ENCODE measurements around the gene TIGD7. TPM values are rescaled to one million over a fixed set of nuclear protein-coding genes. Genes with fewer than 3 reads are reported as not detected.
A peak's percentile ranks its signal among the peaks of the same experiment; 100 is the strongest.

The TIGD7 gene
- total RNA-seq, 2 donors from 2014 or later = 4.4 to 15.5 TPM

DNA sequence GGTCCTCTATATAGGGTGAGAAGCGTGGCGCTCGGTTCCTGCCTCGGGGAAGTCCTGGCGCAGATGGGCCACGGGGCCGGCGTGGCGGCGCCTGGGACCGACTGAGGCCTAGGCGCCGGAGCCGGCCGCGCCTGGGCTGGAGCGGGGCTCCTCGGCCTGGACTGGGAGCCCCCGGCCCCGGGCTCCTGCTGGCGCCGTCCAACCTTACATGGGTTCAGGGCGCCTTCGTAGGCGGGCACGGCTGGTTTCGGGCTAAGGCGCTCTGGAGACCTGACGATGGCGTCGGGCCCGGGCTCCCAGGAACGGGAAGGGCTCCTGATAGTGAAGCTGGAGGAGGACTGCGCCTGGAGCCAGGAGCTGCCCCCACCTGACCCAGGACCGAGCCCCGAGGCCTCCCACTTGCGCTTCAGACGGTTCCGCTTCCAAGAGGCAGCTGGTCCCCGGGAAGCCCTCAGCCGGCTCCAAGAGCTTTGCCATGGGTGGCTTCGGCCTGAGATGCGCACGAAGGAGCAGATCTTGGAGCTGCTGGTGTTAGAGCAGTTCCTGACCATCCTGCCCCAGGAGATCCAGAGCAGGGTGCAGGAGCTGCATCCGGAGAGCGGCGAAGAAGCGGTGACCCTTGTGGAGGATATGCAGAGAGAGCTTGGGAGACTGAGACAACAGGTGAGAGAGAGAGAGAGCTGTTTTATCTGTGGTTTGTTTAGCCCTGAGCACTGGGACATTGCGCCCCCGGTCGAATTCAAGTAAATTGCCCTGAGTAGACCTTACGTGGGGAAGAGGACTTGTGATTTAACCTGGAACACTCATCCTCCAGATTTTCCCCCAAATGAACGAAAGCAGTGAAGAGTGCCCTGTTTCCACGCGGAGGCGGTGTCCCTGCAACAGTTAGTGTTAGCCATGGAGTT is 21.4 kb downstream of the TIGD7 start:
- WGBS = 3% methylated on average over 56 of the region's 56 CpGs
- Histone ChIP-seq H3K4me3 (peak overlapping the region; percentile 86 to 94), H3K27me3 (replicated peaks; ENCODE audit: insufficient read depth) (no peaks in the 10 kb centered on the region), H3K36me3 (peaks cover 6 to 16% of the 10 kb centered on the region in 2 donors), H3K4me1 (replicated peaks) (peaks cover 9% of the 10 kb centered on the region), H3K27ac (peak overlapping the region; percentile 98 to 99), H3K9me3 (no peaks in the 10 kb centered on the region)
- DNase-seq (ENCODE audit: low spot score) = no peak
- TF ChIP-seq, protein P1, sequence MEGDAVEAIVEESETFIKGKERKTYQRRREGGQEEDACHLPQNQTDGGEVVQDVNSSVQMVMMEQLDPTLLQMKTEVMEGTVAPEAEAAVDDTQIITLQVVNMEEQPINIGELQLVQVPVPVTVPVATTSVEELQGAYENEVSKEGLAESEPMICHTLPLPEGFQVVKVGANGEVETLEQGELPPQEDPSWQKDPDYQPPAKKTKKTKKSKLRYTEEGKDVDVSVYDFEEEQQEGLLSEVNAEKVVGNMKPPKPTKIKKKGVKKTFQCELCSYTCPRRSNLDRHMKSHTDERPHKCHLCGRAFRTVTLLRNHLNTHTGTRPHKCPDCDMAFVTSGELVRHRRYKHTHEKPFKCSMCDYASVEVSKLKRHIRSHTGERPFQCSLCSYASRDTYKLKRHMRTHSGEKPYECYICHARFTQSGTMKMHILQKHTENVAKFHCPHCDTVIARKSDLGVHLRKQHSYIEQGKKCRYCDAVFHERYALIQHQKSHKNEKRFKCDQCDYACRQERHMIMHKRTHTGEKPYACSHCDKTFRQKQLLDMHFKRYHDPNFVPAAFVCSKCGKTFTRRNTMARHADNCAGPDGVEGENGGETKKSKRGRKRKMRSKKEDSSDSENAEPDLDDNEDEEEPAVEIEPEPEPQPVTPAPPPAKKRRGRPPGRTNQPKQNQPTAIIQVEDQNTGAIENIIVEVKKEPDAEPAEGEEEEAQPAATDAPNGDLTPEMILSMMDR (IDR thresholded peaks at IDR 0.05) = no peak
- no peak for TF ChIP-seq POLR2A (IDR thresholded peaks at IDR 0.05)
- TF ChIP-seq POLR2AphosphoS5 (IDR thresholded peaks at IDR 0.05) = no peak
- intact Hi-C loops (cut with DNase I) = loop anchor here (2.0 to 10.0 kb wide), 3 partner anchors 19 to 221 kb away; partner anchors contain the start of genes CLUAP1, TIGD7 and ZNF75A

DNA sequence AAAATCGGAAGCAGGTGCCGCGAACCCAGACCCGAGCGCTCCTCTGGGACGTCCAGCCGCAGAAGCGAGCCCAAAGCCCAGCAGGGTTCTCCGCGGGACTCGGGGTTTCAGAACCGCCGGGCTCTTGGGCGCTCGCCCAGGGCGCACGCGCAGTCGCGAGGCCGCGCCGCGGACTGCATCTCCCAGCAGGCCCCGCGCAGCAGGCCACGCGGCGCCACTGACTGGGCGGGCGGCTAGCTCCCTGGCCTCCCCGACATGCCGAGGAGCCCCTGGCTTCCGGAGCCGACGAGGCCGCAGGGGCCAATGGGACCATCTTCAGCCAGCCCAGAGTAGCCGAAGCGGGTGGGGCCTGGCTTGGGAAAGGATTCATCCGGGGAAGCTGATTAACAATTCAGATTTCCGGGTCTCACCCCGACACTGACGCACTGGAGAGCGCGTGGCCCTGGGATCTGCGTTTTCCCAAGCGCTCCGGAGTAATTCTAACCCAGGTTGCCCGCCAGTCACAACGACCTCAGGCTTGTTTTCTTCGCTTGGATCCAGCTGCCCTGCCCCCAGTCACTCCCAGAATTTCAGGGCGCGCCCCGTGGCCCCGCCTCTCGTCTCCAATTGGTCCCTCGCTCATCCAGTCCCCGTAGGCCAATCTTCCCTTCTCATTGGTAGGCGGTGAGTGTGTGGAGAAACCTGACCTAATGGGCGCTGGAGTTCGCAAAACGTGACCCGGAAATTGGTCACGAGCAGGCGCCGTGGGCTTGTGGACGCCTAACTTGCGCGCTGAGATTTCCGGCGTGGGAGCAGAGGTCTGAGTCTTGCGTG is 22.3 kb downstream of the TIGD7 start, which contains the start of gene ZNF263:
Gene ZNF263 (plus strand): TSS at position 762 of the 813 bp plus-strand sequence. CDS start 328 bp downstream, outside the sequence.
- DNase-seq (ENCODE audit: low spot score) = peak; percentile 97
- H3K27me3 ChIP-seq (replicated peaks; ENCODE audit: insufficient read depth) = no peaks in the 10 kb centered on the region
- intact Hi-C loops (cut with DNase I) = loop anchor here (1.0 to 10.0 kb wide), 4 partner anchors 18 to 222 kb away; partner anchors contain the start of genes CLUAP1, TIGD7, ZNF200 and ZNF75A
- under 1% methylated on average over 44 of the region's 72 CpGs for WGBS
- peak; percentile 98 for TF ChIP-seq POLR2AphosphoS5 (IDR thresholded peaks at IDR 0.05)
- TF ChIP-seq, protein P1 (IDR thresholded peaks at IDR 0.05) = peak in 1 of 4 experiments; percentile 32
- TF ChIP-seq POLR2A (IDR thresholded peaks at IDR 0.05) = peak; percentile 49
- peak within 1 kb of the TSS; percentile 98 to 99 for H3K27ac ChIP-seq
- peaks cover 6 to 12% of the 10 kb centered on the region in 2 donors for H3K36me3 ChIP-seq
- no peaks in the 10 kb centered on the region for H3K9me3 ChIP-seq
- H3K4me1 ChIP-seq (replicated peaks) = peaks cover 9% of the 10 kb centered on the region
- H3K4me3 ChIP-seq = peak within 1 kb of the TSS; percentile 86 to 94

DNA sequence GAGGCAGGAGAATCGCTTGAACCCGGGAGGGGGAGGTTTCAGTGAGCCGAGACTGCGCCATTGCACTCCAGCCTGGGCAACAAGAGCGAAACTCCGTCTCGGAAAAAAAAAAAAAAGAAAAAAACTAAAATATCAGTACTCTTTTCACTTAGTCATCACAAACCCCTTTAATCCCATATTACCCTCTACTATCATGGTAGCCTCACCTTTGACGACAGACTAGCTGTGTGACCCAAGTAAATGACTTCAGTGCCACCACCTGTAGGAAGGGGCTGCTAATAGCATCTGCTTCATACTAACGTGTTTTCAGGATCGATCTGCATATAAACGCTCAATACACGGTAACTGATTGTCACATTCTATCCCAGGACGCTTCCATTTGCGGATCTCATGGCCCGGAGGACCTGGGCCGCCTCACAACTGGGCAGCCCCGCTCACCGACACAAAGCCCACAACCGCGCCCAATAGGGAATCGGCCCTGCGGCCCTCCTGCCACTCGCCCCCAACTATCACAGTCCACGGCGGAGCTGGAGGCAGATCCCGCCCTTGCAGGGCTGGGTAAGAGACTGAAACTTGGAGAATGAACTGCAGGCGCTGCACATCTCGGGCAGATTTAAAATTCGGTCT is 23.0 kb downstream of the TIGD7 start:
- 14% methylated on average over 29 of the region's 29 CpGs for WGBS
- intact Hi-C loops (cut with DNase I) = loop anchor here (1.0 to 10.0 kb wide), 4 partner anchors 17 to 223 kb away; partner anchors contain the start of genes CLUAP1, TIGD7, ZNF200 and ZNF75A
- peaks cover 6 to 12% of the 10 kb centered on the region in 2 donors for H3K36me3 ChIP-seq
- H3K27me3 ChIP-seq (replicated peaks; ENCODE audit: insufficient read depth) = no peaks in the 10 kb centered on the region
- no peaks in the 10 kb centered on the region for H3K9me3 ChIP-seq
- peak overlapping the region; percentile 86 to 94 for H3K4me3 ChIP-seq
- no peak for DNase-seq (ENCODE audit: low spot score)
- TF ChIP-seq, protein P1 (IDR thresholded peaks at IDR 0.05) = no peak
- no peak for TF ChIP-seq POLR2A (IDR thresholded peaks at IDR 0.05)
- TF ChIP-seq POLR2AphosphoS5 (IDR thresholded peaks at IDR 0.05) = no peak
- H3K4me1 ChIP-seq (replicated peaks) = peaks cover 9% of the 10 kb centered on the region
- peak overlapping the region; percentile 98 to 99 for H3K27ac ChIP-seq

DNA sequence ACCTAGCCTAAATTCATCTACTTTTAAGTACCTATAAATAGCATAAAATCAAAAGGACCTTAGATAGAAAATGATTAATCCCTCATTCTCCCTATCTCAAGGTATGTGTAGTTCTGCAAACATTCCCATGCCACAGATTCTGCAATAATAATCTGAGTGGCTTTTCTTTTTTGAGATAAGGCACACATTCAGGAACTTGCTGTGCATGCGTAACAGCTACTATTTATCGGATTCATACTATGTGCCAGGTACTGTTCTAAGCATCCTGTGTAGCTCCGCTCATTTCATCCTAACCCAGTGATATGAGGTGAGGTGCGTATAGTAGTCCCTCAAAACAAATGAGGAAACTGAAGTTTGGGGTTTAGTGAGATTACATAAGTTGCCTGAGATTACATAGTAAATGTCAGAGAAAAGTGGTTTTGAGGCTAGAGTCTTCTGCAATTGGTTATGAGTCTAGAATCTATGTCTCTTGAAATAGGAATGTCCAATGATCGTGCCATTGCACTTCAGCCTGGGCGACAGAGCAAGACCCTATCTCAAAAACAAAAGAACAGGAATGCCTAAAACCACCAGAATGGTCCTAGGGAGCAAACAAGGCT is 23.9 kb downstream of the TIGD7 start:
- Histone ChIP-seq H3K4me3 (no peak overlapping the region), H3K27ac (no peak overlapping the region), H3K36me3 (peaks cover 3 to 5% of the 10 kb centered on the region in 2 donors), H3K9me3 (no peaks in the 10 kb centered on the region), H3K27me3 (replicated peaks; ENCODE audit: insufficient read depth) (no peaks in the 10 kb centered on the region), H3K4me1 (replicated peaks) (peaks cover 9% of the 10 kb centered on the region)
- 97% methylated on average over 6 of the region's 6 CpGs for WGBS
- no peak for DNase-seq (ENCODE audit: low spot score)
- TF ChIP-seq, protein P1 (IDR thresholded peaks at IDR 0.05) = no peak
- TF ChIP-seq POLR2A (IDR thresholded peaks at IDR 0.05) = no peak
- TF ChIP-seq POLR2AphosphoS5 (IDR thresholded peaks at IDR 0.05) = no peak
- intact Hi-C loops (cut with DNase I) = loop anchor here (10.0 kb wide), 1 partner anchor 223 kb away; the partner anchor contains the start of gene CLUAP1

All from prostate gland (tissue), 2 donors.